Upper lobe of left lung (tissue), 4 donors: ENCODE measurements around the gene ZBED4.

Experiments used
- EP300 ChIP-seq, 4 donors: sonication (generic); formaldehyde crosslinking; IDR thresholded peaks; one replicate each; pipeline ENCODE4 v1.5.1; 2017; ENCODE audit warnings: antibody characterized with exemption in 4 of 4, control low read depth in 2 of 4
- POLR2A ChIP-seq, 4 donors: fragments of 450-650 bp; IDR thresholded peaks; one replicate each; pipeline ENCODE4 v1.5.1; 2016 to 2017; ENCODE audit warnings: antibody characterized with exemption in 4 of 4, mild to moderate bottlenecking in 2 of 4
- POLR2AphosphoS5 ChIP-seq, 2 donors: sonication (generic); formaldehyde crosslinking; IDR thresholded peaks; one replicate each; pipeline ENCODE4 v1.5.1; 2017; ENCODE audit warnings: antibody characterized with exemption in 2 of 2
- TF ChIP-seq, protein P1 (sequence below), 6 experiments: fragments of 450-650 bp in 4 of 6; fragments of 200-600 bp in 2 of 6; sonication (generic) in 2 of 6; IDR thresholded peaks; one replicate each; pipeline ENCODE4 v1.5.1; 2016 to 2019; ENCODE audit warnings: antibody characterized with exemption in 6 of 6

DNA sequence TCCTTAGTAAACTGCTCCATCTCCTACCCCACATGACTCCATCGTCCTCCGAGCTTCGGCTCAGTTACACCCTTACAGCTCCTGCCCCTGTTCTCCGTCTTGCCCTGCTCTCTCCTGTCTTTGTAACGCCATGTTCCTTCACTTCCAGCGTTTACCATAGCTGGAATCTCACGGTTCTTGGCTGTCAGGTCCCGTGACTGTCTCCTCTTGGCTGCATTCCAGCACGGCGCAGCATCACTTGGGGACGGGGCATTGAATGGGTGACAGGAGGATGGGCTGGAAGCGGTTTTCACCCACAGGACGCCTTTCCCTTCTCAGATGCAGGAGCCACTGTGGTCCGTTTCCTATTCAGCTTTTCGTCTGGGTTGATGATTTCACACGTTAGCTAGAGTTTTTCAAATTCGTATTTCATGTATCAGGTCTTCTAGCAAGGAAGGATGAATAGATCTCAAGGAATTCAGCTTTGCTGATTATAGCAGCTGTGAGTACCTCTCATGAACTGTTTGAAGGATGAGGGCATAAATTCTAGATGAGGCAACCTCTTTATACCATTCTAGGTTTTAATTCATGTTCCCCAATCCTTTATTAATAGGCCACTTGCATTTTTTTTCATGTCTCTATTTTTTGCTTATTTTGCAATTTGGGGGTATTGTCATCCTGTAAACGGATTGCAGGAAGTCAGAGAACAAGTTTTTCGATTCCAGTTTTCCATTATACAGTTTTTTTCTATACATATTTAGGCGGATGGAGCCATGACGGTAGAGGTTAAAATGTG lies 29.1 kb downstream of the ZBED4 start:
- TF ChIP-seq, protein P1, sequence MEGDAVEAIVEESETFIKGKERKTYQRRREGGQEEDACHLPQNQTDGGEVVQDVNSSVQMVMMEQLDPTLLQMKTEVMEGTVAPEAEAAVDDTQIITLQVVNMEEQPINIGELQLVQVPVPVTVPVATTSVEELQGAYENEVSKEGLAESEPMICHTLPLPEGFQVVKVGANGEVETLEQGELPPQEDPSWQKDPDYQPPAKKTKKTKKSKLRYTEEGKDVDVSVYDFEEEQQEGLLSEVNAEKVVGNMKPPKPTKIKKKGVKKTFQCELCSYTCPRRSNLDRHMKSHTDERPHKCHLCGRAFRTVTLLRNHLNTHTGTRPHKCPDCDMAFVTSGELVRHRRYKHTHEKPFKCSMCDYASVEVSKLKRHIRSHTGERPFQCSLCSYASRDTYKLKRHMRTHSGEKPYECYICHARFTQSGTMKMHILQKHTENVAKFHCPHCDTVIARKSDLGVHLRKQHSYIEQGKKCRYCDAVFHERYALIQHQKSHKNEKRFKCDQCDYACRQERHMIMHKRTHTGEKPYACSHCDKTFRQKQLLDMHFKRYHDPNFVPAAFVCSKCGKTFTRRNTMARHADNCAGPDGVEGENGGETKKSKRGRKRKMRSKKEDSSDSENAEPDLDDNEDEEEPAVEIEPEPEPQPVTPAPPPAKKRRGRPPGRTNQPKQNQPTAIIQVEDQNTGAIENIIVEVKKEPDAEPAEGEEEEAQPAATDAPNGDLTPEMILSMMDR (IDR thresholded peaks at IDR 0.05), result no peak
- TF ChIP-seq POLR2A (IDR thresholded peaks at IDR 0.05) (no peak), POLR2AphosphoS5 (IDR thresholded peaks at IDR 0.05) (no peak), EP300 (IDR thresholded peaks at IDR 0.05) (no peak)
